Measurements from ENCODE around the gene MSH6.

The MSH6 gene

GRCh38 chr2:47769318-47769717 is 13.6 kb upstream of the MSH6 start:
- Mint-ChIP-seq H3K36me3 (peaks cover 3% of the 10 kb centered on the region), H3K27ac (no peak overlapping the region), H3K9me3 (ENCODE audit: low read depth) (no peaks in the 10 kb centered on the region), H3K4me1 (ENCODE audit: low read depth) (peaks cover 1% of the 10 kb centered on the region), H3K4me3 (no peak overlapping the region), H3K27me3 (peaks cover 2% of the 10 kb centered on the region)

GRCh38 chr2:47771211-47771610 is 11.7 kb upstream of the MSH6 start:
- H3K36me3 Mint-ChIP-seq = peaks cover 3% of the 10 kb centered on the region
- no peaks in the 10 kb centered on the region for H3K9me3 Mint-ChIP-seq (ENCODE audit: low read depth)
- H3K4me1 Mint-ChIP-seq (ENCODE audit: low read depth) = peaks cover 1% of the 10 kb centered on the region
- H3K4me3 Mint-ChIP-seq = no peak overlapping the region
- no peak overlapping the region for H3K27ac Mint-ChIP-seq
- H3K27me3 Mint-ChIP-seq = peaks cover 2% of the 10 kb centered on the region

DNA sequence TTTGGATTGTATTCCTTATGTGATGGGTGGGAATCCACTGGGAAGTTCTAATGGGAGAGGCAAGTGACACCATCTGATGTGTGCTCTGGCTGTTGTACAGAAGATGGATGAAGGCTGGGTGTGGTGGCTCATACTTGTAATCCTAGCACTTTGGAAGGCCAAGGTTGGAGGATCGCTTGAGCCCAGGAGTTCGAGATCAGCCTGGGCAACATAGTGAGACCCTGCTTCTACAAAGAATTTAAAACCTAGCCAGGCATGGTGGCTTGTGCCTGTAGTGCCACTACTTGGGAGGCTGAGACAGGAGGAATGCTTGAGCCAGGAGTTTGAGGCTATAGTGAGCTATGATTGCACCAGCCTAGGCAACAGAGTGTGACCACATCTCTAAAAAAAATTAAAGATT is 10.6 kb upstream of the MSH6 start:
- no peaks in the 10 kb centered on the region for H3K9me3 Mint-ChIP-seq (ENCODE audit: low read depth)
- peaks cover 2% of the 10 kb centered on the region for H3K27me3 Mint-ChIP-seq
- peaks cover 3% of the 10 kb centered on the region for H3K36me3 Mint-ChIP-seq
- H3K27ac Mint-ChIP-seq = no peak overlapping the region
- no peak overlapping the region for H3K4me3 Mint-ChIP-seq
- H3K4me1 Mint-ChIP-seq (ENCODE audit: low read depth) = peaks cover 1% of the 10 kb centered on the region

- H3K27me3 Mint-ChIP-seq = no peaks in the 10 kb centered on the region
- no peaks in the 10 kb centered on the region for H3K9me3 Mint-ChIP-seq (ENCODE audit: low read depth)
- no peak overlapping the region for H3K27ac Mint-ChIP-seq
- no peak overlapping the region for H3K4me3 Mint-ChIP-seq
- no peaks in the 10 kb centered on the region for H3K4me1 Mint-ChIP-seq (ENCODE audit: low read depth)
- peaks cover 3% of the 10 kb centered on the region for H3K36me3 Mint-ChIP-seq
Observed at GRCh38 chr2:47774567-47774966, 8.4 kb upstream of the MSH6 start.

DNA sequence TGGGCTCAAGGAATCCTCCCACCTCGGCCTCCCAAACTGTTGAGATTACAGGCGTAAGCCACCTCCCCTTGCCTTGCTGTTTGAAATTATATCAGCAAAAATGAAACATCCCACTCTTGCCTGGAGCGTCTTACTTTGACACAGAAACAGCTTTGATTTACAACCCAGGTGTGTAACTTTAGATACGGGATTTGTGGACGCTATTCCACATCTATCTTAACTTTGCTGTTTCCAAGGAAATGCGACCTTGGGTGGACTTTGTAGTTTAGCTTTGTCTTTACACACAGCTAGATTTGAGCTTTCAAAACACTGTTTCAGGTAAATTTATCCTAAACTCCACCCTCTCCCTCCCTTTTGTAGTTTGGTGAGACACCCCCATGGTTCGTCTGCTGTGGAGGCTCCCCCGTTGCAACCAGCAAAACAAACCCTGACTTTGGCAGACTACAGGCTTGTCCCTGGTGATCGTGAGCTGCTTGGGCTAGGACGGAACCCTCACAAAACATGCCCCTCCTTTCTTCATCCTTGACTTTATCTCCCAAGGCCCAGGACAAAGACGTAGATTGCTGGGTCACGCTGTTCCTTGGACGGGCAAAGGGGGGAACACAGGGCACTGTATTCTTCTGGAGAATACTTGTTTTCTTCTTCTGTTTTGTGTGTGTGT is 5.5 kb upstream of the MSH6 start:
- Mint-ChIP-seq H3K4me3 (no peak overlapping the region), H3K27me3 (no peaks in the 10 kb centered on the region), H3K27ac (no peak overlapping the region), H3K36me3 (no peaks in the 10 kb centered on the region), H3K4me1 (ENCODE audit: low read depth) (peaks cover 2% of the 10 kb centered on the region), H3K9me3 (ENCODE audit: low read depth) (no peaks in the 10 kb centered on the region)

- Mint-ChIP-seq H3K27me3 (no peaks in the 10 kb centered on the region), H3K4me3 (no peak overlapping the region)
Observed at GRCh38 chr2:47778698-47779425, 4.1 kb upstream of the MSH6 start.

GRCh38 chr2:47779426-47779790 is 3.5 kb upstream of the MSH6 start:
- no peaks in the 10 kb centered on the region for H3K9me3 Mint-ChIP-seq (ENCODE audit: low read depth)
- H3K4me1 Mint-ChIP-seq (ENCODE audit: low read depth) = peaks cover 5% of the 10 kb centered on the region
- H3K27me3 Mint-ChIP-seq = no peaks in the 10 kb centered on the region
- no peaks in the 10 kb centered on the region for H3K36me3 Mint-ChIP-seq
- no peak overlapping the region for H3K27ac Mint-ChIP-seq
- no peak overlapping the region for H3K4me3 Mint-ChIP-seq

More at GRCh38 chr2:47778698-47779425, 4.1 kb upstream of the MSH6 start:
- H3K4me1 Mint-ChIP-seq (ENCODE audit: low read depth) = peaks cover 2% of the 10 kb centered on the region
- no peaks in the 10 kb centered on the region for H3K9me3 Mint-ChIP-seq (ENCODE audit: low read depth)
- no peak overlapping the region for H3K27ac Mint-ChIP-seq
- H3K36me3 Mint-ChIP-seq = no peaks in the 10 kb centered on the region

DNA sequence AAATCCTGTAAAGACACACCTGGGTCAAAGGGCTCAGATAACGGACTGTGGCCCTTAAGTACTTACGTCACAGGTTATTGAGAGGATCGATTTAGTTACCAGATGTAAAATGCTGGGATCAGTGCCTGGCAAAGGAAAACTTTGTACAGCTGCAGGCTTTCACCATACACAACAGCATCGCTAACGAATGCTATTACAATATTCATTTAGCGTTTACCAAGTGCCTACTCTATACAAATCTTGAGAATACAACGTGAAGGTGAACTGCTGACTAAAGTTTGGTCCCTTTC is 619 bp upstream of the MSH6 start:
- Mint-ChIP-seq H3K36me3 (peaks cover 3% of the 10 kb centered on the region), H3K9me3 (ENCODE audit: low read depth) (no peaks in the 10 kb centered on the region), H3K27ac (peak overlapping the region; percentile 85)

DNA sequence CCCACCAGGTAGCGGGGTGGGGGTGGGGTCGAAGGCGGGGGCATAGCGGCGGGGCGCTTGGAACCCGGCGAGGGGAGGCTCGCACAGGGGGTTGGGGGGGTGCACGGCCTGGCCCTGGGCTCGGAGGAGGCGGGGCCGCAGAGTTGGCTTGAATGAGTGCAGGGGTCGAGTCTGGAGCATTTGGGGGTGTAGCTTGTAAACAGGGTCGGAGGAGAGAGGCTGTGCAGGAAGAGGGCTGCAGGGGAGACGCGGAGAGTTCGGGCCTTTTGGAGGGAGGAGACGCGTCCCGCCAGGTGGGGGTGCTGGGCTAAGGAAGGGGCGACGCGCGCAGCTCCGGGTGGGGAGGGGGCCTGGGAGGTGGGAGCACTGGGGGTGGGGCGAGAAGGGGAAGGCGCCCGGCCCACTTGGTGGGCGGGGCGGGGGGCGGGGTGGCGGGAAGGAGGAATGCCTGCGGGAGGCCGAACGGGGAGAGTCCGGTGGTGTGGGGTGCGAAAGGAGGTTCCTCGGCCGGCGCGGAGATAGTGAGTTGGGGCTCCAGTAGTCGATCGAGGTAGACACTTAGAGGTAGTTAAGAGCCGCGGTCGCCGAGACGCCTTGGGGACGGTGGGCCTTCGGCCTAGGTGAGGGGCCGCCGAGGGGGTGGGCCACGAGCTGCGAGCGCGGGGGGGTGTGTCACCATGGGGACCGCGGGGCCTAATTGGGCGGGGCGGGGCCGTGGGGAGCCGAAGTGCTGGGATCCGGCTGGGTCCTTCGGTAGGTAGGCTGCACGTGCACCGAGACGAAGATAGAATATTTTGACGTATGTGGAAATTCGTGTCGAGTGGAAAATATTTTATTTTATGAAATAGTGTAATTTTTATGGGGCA is 774 bp downstream of the MSH6 start:
- H3K9me3 Mint-ChIP-seq (ENCODE audit: low read depth) = no peaks in the 10 kb centered on the region
- H3K4me1 Mint-ChIP-seq (ENCODE audit: low read depth) = peaks cover 28% of the 10 kb centered on the region
- H3K27me3 Mint-ChIP-seq = no peaks in the 10 kb centered on the region
- peak overlapping the region; percentile 73 for H3K27ac Mint-ChIP-seq
- peak overlapping the region; percentile 90 for H3K4me3 Mint-ChIP-seq
- peaks cover 3% of the 10 kb centered on the region for H3K36me3 Mint-ChIP-seq

More for the DNA sequence above, 619 bp upstream of the MSH6 start:
- Mint-ChIP-seq H3K4me3 (peak overlapping the region; percentile 84), H3K27me3 (no peaks in the 10 kb centered on the region), H3K4me1 (ENCODE audit: low read depth) (peaks cover 27% of the 10 kb centered on the region)

- Mint-ChIP-seq H3K4me1 (ENCODE audit: low read depth) (peaks cover 28% of the 10 kb centered on the region), H3K27me3 (no peaks in the 10 kb centered on the region), H3K27ac (no peak overlapping the region), H3K9me3 (ENCODE audit: low read depth) (no peaks in the 10 kb centered on the region), H3K36me3 (peaks cover 3% of the 10 kb centered on the region), H3K4me3 (peak overlapping the region; percentile 90)
Observed at GRCh38 chr2:47784352-47784851, 1.5 kb downstream of the MSH6 start.

DNA sequence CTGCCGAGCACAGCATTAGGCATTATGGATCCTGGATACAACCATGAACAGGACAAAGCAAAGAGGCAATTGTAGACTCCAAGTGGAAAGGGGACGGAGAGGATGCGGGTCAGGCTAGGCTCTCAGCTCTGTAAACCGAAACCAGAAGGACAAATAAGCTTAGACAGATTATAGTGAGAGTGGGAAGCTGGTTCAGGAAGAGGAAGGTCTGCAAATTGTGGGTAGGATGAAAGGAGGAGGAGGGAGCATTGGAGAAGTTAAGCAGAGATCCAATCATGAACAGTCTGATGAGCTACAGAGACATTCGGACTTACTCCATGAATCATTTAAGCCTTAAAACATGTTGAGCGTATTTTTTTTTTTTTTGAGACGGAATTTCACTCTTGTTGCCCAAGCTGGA is 3.0 kb downstream of the MSH6 start:
- Mint-ChIP-seq H3K4me3 (peak overlapping the region; percentile 90), H3K27me3 (no peaks in the 10 kb centered on the region), H3K36me3 (peaks cover 5% of the 10 kb centered on the region), H3K4me1 (ENCODE audit: low read depth) (peaks cover 36% of the 10 kb centered on the region), H3K9me3 (ENCODE audit: low read depth) (no peaks in the 10 kb centered on the region), H3K27ac (peak overlapping the region; percentile 2)

GRCh38 chr2:47796090-47796697 is 13.2 kb downstream of the MSH6 start:
- H3K27ac Mint-ChIP-seq = no peak overlapping the region

GRCh38 chr2:47798631-47799030 is 15.7 kb downstream of the MSH6 start:
- Mint-ChIP-seq H3K9me3 (ENCODE audit: low read depth) (peaks cover 7% of the 10 kb centered on the region), H3K27ac (no peak overlapping the region), H3K4me3 (no peak overlapping the region), H3K4me1 (ENCODE audit: low read depth) (peaks cover 1% of the 10 kb centered on the region), H3K36me3 (peaks cover 35% of the 10 kb centered on the region), H3K27me3 (no peaks in the 10 kb centered on the region)

More at GRCh38 chr2:47796090-47796697, 13.2 kb downstream of the MSH6 start:
- Mint-ChIP-seq H3K4me1 (ENCODE audit: low read depth) (peaks cover 6% of the 10 kb centered on the region), H3K4me3 (no peak overlapping the region), H3K27me3 (no peaks in the 10 kb centered on the region), H3K9me3 (ENCODE audit: low read depth) (no peaks in the 10 kb centered on the region), H3K36me3 (peaks cover 26% of the 10 kb centered on the region)

GRCh38 chr2:47799031-47799609 is 16.2 kb downstream of the MSH6 start:
- H3K9me3 Mint-ChIP-seq (ENCODE audit: low read depth) = peaks cover 8% of the 10 kb centered on the region
- H3K4me1 Mint-ChIP-seq (ENCODE audit: low read depth) = peaks cover 1% of the 10 kb centered on the region
- H3K36me3 Mint-ChIP-seq = peaks cover 39% of the 10 kb centered on the region
- no peaks in the 10 kb centered on the region for H3K27me3 Mint-ChIP-seq
- no peak overlapping the region for H3K27ac Mint-ChIP-seq
- H3K4me3 Mint-ChIP-seq = no peak overlapping the region
